Middle frontal gyrus (tissue), 1 donor: ENCODE data around the gene RPTOR.
A peak's percentile ranks its signal among the peaks of the same experiment; 100 is the strongest.
"Not testable (repeated sequence)": the region's sequence is repeated elsewhere in the genome, so short reads cannot be mapped to it uniquely, and the experiment has no call there.

Experiments used
- DNase-seq: peaks from one replicate; pipeline ENCODE4 v3.0.0-alpha.2; 2015; ENCODE audit warnings: low spot score; ENCODE audit errors: extremely low spot score

RPTOR gene, protein sequence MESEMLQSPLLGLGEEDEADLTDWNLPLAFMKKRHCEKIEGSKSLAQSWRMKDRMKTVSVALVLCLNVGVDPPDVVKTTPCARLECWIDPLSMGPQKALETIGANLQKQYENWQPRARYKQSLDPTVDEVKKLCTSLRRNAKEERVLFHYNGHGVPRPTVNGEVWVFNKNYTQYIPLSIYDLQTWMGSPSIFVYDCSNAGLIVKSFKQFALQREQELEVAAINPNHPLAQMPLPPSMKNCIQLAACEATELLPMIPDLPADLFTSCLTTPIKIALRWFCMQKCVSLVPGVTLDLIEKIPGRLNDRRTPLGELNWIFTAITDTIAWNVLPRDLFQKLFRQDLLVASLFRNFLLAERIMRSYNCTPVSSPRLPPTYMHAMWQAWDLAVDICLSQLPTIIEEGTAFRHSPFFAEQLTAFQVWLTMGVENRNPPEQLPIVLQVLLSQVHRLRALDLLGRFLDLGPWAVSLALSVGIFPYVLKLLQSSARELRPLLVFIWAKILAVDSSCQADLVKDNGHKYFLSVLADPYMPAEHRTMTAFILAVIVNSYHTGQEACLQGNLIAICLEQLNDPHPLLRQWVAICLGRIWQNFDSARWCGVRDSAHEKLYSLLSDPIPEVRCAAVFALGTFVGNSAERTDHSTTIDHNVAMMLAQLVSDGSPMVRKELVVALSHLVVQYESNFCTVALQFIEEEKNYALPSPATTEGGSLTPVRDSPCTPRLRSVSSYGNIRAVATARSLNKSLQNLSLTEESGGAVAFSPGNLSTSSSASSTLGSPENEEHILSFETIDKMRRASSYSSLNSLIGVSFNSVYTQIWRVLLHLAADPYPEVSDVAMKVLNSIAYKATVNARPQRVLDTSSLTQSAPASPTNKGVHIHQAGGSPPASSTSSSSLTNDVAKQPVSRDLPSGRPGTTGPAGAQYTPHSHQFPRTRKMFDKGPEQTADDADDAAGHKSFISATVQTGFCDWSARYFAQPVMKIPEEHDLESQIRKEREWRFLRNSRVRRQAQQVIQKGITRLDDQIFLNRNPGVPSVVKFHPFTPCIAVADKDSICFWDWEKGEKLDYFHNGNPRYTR (N-terminal part only)

GRCh38 chr17:80544655-80545498, at the start of gene RPTOR:
Gene RPTOR (plus strand): TSS chr17:80544838. CDS start chr17:80545630, 792 bp downstream.
- peak; percentile 79 for DNase-seq

GRCh38 chr17:80497726-80498241, 46.9 kb upstream of the RPTOR start:
- DNase-seq, result no peak

DNA sequence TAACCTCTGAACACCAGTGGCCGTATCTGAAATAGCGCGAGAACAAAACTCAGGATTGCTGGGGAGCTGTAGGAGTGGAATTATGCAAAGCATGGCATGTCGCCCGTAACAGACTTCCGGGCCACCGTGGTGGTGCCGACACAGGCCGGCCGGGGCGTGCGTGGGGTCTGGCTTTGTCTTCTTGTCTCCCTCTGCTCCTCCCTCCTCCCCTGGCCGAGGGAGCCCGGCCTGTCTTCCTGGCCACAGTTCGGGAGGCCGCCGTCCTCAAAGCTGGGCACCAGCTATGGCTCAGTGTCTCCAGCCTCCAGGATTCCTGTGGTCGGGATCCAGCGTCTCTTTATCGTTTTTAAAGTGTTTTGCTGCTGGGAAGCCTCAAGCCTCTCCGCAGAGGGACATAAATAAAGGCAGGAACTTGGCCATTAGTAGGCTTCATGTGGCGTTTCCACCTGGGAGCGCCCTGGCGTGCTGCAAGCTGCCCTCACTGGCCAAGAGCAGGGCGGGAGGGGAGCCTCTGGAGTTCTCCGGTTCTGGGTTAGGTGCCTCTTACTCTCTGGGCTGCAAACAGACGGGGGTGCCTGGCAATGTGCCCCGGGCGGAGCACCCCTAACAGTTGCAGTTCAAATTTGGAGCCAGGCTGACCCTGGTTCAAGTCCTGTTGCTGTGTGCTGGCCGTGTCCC, 46.3 kb upstream of the RPTOR start:
- no peak for DNase-seq

DNA sequence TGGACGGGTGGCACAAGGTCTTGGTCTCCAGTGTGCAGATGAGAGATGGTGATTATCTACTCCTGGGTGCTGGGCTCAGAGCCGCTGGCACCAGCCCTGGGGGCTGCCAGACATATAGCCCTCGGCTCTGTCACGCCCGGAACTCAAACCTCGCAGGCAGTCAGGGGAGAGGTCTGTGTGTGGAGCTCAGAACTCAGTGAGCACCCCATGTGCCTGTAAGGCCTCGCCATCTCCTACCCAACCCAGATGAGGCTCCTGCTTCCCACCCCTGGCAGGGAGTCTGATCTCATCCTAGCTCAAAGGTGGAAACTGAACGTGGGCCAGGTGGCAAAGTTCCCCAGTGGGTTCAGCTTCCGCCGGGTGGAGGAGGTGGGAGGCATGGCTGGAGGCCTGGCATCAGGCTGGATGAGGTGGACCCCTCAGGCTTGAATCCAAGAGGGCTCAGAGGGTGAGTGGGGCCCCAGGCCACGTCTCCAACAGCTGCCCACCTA, 45.7 kb upstream of the RPTOR start:
- DNase-seq, result no peak

GRCh38 chr17:80499560-80499959, 45.1 kb upstream of the RPTOR start:
- no peak for DNase-seq

DNA sequence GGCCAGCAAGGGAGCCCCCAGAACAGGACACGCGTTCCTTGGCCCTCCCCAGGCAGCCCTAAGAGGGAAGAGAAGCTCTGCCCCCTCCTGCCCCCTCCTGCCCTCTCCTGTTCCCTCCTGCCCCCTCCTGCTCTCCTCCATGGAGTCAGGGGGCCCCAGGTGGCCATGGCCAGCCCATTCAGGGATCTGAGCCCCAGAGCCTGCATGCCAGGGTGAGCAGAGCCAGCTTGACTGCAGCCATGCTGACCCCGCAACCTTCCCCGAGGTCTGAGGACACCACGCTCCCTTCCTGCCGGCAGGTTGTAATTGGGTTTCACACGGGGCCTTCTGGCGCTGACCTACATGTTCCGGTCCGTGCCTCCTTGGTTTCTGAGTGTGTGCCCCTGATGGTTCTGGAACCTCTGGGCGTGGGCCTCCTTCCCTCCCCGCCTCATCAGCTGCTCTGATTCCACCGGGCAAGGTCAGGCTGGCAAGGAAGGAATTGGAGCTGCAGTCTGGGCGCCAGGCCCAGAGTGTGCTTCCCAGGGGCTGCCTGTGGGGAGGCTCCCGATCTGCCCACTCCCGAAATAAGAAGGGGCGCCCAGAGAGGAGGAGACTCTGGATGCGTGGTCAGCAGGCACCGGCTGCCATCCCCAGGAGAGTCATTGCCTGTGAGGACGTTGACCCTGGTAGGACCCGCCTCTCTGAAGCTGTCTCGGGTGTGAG, 44.5 kb upstream of the RPTOR start:
- DNase-seq, result no peak

DNA sequence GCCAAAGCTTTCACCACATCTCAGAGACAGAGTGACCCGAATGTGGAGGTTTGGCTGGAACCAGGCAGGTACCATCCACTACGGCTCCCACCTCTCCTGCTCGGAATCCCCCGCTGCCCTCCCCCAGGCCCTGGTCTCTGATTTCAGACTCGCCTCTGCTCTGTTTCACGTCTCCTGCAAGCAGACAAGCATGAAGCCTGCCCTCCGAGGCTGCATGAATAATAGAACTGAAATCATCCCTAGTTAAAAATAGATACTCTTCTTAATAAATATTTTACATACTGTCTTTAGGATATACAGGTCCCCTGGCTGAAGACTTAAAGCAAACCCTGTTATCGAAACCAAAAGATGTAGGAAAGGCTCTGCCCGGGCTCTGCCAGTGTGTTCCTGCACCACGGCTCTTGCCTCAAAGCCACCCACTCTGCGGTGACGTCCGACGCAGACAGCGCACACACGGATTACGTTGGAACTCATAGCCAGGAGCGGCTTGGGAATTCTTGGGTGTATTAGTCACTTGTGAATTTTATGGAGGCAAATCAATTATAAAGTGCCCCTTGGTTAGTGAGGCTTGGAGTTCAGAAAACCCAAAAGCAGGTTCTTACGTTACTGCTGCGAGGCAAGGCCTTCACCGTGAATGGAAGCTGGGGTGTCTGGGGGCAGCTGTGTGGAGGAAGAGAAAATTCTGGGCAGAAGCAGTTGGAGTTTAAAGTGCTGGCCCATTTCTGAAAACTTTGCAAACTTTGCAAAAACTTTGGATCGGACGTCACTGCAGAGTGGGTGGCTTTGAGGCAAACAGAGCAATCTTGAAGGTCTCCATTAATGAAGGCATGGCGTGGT, 42.7 kb upstream of the RPTOR start:
- no peak for DNase-seq

- DNase-seq, result no peak
Measured at GRCh38 chr17:80502578-80502877, 42.1 kb upstream of the RPTOR start.

- no peak for DNase-seq
Measured at GRCh38 chr17:80503031-80503430, 41.6 kb upstream of the RPTOR start.

DNA sequence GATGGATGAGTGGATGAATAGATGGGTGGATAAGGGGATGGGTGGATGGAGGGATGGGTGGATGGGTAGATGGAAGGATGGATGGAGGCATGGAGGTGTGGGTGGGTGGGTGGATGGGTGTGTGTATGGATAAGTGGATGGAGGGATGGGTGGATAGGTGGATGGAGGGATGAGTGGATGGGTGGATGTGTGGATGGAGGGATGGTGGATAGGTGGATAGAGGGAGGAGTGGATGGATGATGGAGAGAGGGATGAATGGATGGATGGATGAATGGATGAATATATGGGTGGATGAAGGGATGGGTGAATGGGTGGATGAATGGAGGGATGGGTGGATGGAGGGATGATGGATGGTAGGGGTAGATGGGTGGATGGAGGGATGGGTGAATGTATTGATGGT, 40.7 kb upstream of the RPTOR start:
- no peak for DNase-seq

DNA sequence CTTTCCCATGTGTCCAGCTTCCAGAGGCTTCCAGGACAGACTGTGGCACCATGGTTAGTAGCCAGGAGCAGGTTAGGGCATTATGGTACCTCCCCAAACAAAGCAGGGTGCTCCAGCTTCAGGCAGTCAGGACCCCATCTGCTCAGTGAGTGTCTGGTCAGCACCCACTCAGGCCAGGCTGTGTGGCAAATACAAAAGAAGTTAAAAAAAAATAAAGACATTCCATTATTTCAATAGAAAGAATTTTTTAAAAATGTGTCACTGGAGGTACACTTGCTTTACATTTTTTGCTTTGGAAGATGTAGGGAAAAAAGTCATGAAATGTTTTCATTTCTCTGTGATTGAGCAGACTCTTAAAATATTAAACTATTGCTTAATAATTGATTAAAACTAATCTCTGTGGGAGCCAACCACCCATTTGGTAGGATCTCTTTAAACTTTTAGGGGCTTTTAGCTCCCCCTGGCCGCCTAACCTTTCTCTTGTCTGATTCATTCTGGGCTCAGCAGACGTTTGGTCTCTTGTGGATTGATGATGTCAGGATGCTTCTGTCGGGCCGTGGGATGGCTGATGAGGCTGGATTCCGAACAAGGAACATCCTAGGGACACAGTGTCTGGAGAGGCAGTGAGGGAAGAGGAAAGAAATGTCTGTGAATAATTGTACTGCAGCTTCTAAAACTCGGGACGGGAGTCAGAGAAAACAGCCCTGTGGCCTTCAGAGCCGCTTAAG, 39.8 kb upstream of the RPTOR start:
- DNase-seq, result no peak

GRCh38 chr17:80507177-80507576, 37.5 kb upstream of the RPTOR start:
- not testable (repeated sequence) for DNase-seq

- no peak for DNase-seq
Measured at GRCh38 chr17:80507965-80508364, 36.7 kb upstream of the RPTOR start.

DNA sequence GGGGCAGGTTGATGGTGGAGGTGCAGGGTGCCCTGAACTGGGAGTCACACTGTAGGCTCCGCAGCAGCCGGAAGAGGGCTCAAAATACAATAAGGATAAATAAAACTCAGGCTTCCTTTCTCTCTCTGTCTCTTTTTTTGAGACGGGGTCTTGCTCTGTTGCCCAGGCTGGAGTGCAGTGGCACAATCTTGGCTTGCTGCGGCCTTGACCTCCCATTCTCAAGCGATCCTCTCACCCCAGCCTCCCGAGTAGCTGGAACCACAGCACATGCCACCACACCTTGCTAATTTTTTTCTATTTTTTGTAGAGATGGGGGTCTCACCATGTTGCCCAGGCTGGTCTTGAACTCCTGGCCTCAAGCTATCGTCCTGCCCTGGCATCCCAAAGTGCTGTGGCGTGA, 35.3 kb upstream of the RPTOR start:
- no peak for DNase-seq

GRCh38 chr17:80510132-80510531, 34.5 kb upstream of the RPTOR start:
- no peak for DNase-seq

DNA sequence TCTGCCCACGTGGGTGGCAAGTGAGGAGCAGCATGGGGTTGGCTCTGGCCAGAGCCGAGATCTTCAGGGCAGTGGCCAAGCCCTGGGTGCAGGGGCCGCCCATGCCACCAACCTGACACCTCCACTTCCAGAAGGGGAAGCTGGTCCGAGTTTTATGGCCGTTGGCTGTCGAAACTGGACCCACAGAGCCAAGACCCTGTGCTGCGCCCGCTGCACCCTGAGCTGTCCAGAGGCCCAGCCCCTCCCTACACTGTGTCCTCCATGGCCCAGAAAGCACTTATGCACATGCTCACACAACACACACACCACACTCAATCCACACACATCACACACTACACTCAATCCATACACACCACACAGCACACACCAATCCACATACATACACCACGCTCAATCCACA, 33.9 kb upstream of the RPTOR start:
- DNase-seq, result no peak

- DNase-seq, result no peak
Measured at GRCh38 chr17:80511222-80512180, 33.1 kb upstream of the RPTOR start.
